ENCODE measurements around the gene CIB4. TPM values are rescaled to one million over a fixed set of nuclear protein-coding genes. Genes with fewer than 3 reads are reported as not detected.

Gene CIB4
- total RNA-seq, 1 experiment from 2014 or later = not detected

GRCh38 chr2:26577442-26578112 is 63.6 kb downstream of the CIB4 start:
- Mint-ChIP-seq H3K4me3 (ENCODE audit: unreplicated experiment) (no peak overlapping the region), H3K27me3 (ENCODE audit: insufficient read depth, unreplicated experiment) (peaks cover 20% of the 10 kb centered on the region), H3K36me3 (ENCODE audit: insufficient read depth, unreplicated experiment) (no peaks in the 10 kb centered on the region), H3K27ac (ENCODE audit: unreplicated experiment) (no peak overlapping the region), H3K4me1 (ENCODE audit: low read depth, unreplicated experiment) (no peaks in the 10 kb centered on the region), H3K9me3 (ENCODE audit: unreplicated experiment) (no peaks in the 10 kb centered on the region)
- no peaks in the 10 kb centered on the region for H3K9me3 ChIP-seq
- ChIA-PET POLR2A (interaction anchor here (0.7 kb wide), 1 partner anchor 138 kb away, joined by 4 read pairs; no protein-coding TSS in a partner anchor), CTCF (interaction anchor here (0.5 to 2.1 kb wide), 26 partner anchors 10 to 268 kb away, joined by 3 to 42 read pairs (median 4); a partner anchor contains a TSS)
- no TSS peak for BruUV-seq (replicated peaks)
- no peaks in the 10 kb centered on the region for H3K36me3 ChIP-seq (ENCODE audit: control insufficient read depth, insufficient read depth, low read length)
- no peaks in the 10 kb centered on the region for H3K27me3 ChIP-seq (replicated peaks; ENCODE audit: control insufficient read depth, insufficient read depth, low read length)
- H3K4me1 ChIP-seq = peaks cover 9% of the 10 kb centered on the region; the same call in 1 of the 2 replicates
- intact Hi-C loops (cut with micrococcal nuclease; ENCODE audit: unreplicated experiment) = loop anchor here (1.0 to 10.0 kb wide), 3 partner anchors 56 to 623 kb away; no protein-coding TSS in a partner anchor
- peak; percentile 98 for TF ChIP-seq CTCF (IDR thresholded peaks at IDR 0.05; ENCODE audit: insufficient read depth in 1 of 2, low read depth in 1 of 2, low read length in 1 of 2, severe bottlenecking in 1 of 2, unreplicated experiment in 1 of 2)
- peak; percentile 61 to 80 for DNase-seq
- no peak overlapping the region for H3K4me3 ChIP-seq (ENCODE audit: low read depth, low read length)

DNA sequence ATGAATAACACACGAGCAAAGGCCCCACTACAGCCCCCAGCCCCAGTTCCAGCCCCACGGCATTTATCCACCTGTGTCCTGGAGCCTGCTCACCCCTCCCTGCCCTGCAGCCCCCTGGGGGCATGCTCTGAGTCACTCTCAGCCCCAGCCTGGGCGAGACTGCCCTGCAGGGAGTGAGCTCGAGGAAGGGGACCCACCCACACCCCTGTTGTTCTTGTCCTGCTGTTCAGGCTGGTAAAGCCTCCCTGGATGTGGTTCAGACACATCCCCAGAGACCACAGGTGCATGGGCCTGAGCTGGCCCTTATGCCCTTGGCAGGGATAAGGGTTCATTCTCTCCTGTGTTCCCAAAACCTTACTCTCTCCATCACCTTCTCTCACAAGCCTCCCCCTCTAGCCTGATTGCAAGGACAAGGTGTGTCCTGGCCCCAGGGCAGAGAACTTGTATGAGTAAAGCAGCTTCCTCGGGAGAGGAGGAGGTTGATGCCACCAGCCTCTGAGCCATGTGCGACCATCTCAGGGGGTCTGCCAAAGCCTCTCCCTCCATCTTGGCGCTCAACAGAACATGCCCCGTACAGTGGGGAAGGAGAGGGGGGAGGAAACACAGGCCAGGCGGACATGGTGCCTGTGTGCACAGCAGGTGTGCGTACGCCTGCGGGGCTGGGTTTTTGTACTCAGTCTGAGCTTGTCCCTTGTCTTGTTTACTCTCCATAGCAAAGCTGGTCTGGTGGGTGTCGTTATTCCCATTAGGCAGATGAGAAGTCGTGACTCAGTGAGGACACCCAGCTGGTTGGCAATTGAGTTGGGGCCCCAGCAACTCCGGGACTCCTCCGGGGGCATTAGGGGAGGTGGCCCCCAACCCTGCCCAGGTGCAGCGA is 64.4 kb downstream of the CIB4 start:
- peaks cover 23% of the 10 kb centered on the region for H3K27me3 Mint-ChIP-seq (ENCODE audit: insufficient read depth, unreplicated experiment)
- POLR2A ChIA-PET = no interaction called here
- Histone ChIP-seq H3K27me3 (replicated peaks; ENCODE audit: control insufficient read depth, insufficient read depth, low read length) (no peaks in the 10 kb centered on the region), H3K4me3 (ENCODE audit: low read depth, low read length) (no peak overlapping the region), H3K36me3 (ENCODE audit: control insufficient read depth, insufficient read depth, low read length) (no peaks in the 10 kb centered on the region), H3K9me3 (no peaks in the 10 kb centered on the region), H3K4me1 (peaks cover 9% of the 10 kb centered on the region; the same call in 1 of the 2 replicates)
- CTCF ChIA-PET = interaction anchor here (0.8 to 2.1 kb wide), 12 partner anchors 11 to 269 kb away, joined by 3 to 42 read pairs (median 4); a partner anchor contains a TSS
- H3K4me1 Mint-ChIP-seq (ENCODE audit: low read depth, unreplicated experiment) = no peaks in the 10 kb centered on the region
- H3K4me3 Mint-ChIP-seq (ENCODE audit: unreplicated experiment) = no peak overlapping the region
- intact Hi-C loops (cut with micrococcal nuclease; ENCODE audit: unreplicated experiment) = loop anchor here (1.0 to 10.0 kb wide), 3 partner anchors 56 to 622 kb away; no protein-coding TSS in a partner anchor
- peak in 1 of 2 experiments; percentile 38 for DNase-seq
- BruUV-seq (replicated peaks) = no TSS peak
- no peak for TF ChIP-seq CTCF (IDR thresholded peaks at IDR 0.05; ENCODE audit: insufficient read depth in 1 of 2, low read depth in 1 of 2, low read length in 1 of 2, severe bottlenecking in 1 of 2, unreplicated experiment in 1 of 2)
- H3K27ac Mint-ChIP-seq (ENCODE audit: unreplicated experiment) = no peak overlapping the region
- H3K9me3 Mint-ChIP-seq (ENCODE audit: unreplicated experiment) = no peaks in the 10 kb centered on the region
- H3K36me3 Mint-ChIP-seq (ENCODE audit: insufficient read depth, unreplicated experiment) = no peaks in the 10 kb centered on the region

Measured in Caco-2 (cell line).